GM21367 (cell line): ENCODE measurements around the gene MAPK4.

Experiments
- ATAC-seq: cut with Tn5 transposase; IDR thresholded peaks from one replicate; pipeline ENCODE4 v1.9.1; 2021; ENCODE audit not compliant: unreplicated experiment

Gene MAPK4

GRCh38 chr18:50717563-50717962 is 157.7 kb downstream of the MAPK4 start:
- ATAC-seq: no peak

- no peak for ATAC-seq
These were observed 159.8 kb downstream of the MAPK4 start for GRCh38 chr18:50719471-50720324.

- no peak for ATAC-seq
These were observed 160.4 kb downstream of the MAPK4 start for GRCh38 chr18:50720325-50720674.

DNA sequence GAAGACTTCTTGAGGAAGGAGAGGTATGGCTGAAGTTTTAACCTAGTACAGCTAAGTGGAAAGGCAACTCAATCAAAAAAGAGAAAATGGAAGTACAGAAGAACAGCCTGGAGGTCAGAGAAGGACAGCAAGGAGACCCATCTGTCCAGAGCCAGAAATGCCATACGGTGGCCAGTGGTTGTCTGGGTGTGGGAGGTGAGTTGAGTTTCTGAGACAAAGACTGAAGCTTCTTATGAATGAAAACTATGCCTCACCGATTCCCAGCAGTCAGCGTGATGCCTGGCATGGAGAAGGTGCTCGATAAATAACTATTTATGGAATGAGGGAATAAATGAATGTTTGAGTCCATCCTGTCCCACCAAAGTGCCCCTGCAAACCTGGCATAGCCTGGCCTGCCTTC is 161.1 kb downstream of the MAPK4 start:
- no peak for ATAC-seq

GRCh38 chr18:50721451-50722120 is 161.7 kb downstream of the MAPK4 start:
- no peak for ATAC-seq

GRCh38 chr18:50722311-50722710 is 162.4 kb downstream of the MAPK4 start:
- ATAC-seq: no peak

DNA sequence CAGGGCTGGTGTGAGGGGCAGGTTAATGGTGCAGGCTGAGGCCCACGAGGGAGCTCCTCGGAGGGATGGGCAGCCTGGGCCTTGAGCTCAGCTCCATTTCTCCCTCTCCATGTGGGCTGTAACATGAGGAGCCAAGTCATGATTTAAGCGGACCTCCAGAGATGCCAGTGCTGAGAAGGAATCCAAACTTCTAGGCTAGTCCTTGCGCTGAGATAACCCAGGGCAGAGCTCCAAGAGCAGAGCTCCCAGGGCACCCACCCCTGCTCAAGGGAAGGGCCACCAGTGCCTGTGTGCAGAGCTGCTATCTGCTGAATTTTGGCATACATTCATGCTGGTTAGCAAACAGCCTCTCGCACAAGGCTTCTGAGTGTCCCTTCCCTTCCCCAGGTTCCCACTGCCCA is 164.9 kb downstream of the MAPK4 start:
- no peak for ATAC-seq

DNA sequence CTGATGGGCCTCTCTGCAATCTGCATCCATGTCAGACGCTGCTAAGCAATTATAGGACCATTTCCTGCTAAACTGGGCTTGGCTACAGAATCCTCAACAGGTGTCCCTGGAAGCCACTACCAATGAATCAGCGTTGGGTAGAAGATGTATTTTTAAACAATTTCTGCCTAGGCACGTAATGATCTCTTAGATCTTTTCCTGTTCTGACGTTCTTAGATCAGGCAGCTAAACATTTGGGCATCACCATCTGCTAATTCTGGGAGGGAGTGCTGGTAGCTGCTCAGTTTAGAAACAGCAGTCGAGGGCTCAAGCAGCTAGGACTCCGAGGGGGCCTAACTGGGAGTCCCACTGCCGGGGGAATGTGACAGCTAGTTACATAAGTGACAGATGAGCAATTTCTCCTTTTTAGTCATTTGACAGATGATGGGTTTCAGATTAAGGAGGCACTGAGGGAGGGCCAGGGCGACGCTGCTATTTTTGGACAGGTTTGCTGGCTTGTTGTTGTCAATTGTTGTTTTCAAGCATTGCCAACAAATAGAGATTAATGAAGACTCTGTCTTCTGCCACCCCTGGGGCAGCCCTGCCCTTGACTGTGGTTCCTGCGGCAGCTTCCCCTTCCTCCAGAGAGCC is 167.2 kb downstream of the MAPK4 start:
- peak; percentile 78 for ATAC-seq

GRCh38 chr18:50727721-50728471 is 168.0 kb downstream of the MAPK4 start:
- no peak for ATAC-seq

- no peak for ATAC-seq
These were observed 169.5 kb downstream of the MAPK4 start for GRCh38 chr18:50729376-50729775.

DNA sequence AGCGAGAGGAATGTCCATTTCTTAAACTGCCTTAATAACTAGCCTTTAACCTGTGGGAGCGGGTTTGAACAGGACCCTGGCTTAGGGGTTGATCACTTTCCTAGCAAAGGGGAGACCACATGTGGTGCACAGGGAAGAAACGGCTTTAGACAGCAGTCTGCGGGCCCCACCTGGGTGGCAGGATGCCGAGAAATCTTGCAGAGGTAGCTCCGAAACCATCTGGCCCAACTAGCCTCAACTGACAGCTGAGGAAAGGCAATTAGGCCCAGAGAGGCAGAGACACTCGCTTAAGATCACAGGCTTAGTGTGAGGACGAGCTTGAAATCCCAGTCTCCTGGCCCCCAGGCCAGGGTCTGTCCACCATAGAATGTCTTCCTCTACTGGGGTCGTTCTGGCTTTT is 170.1 kb downstream of the MAPK4 start:
- no peak for ATAC-seq

- ATAC-seq: no peak
These were observed 174.5 kb downstream of the MAPK4 start for GRCh38 chr18:50734342-50734741.

DNA sequence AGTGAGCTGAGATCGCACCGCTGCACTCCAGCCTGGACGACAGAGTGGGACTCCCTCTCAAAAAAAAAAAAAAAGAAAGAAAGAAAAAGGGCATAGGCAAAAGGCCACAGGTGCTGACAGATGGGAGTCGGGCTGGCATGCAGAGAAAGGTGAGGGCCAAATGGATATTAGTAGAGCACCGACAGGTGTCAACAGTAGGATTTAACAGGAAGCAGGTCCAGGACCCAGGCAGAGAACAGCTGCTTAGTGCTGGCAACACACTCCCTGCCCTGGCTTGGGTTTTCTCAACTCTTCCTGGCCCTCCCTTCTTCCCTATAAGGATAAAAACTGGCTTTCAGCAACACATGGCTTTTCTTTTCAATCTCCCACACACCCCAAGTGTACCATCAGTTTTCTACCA is 175.0 kb downstream of the MAPK4 start:
- ATAC-seq: no peak

- no peak for ATAC-seq
These were observed 177.2 kb downstream of the MAPK4 start for GRCh38 chr18:50737127-50737526.

DNA sequence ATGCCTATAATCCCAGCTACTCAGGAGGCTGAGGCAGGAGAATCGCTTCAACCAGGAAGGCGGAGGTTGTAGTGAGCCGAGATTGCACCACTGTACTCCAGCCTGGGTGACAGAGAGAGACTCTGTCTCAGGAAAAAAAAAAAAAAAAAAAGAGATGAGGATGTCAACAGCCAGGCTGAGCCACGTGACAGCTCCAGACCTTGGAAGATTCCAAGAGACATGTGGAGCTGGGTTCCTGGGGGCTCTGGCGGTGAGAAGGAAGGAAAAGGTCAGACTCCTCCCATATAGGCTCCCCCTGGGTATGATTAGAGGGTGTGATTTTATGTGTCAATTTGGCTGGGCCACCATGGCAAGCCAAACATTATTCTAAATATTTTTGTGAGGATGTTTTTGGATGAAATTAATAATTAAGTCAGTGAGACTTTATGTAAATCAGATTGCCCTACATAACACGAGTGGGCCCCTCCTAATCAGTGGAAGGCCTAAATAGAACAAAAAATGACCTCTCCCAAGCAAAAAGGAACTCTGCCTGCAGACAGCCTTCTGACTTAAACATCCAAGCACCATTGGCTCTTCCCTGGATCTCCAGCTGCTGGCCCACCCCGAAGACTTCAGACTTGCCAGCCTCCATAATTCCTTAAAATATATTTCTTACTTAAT is 178.3 kb downstream of the MAPK4 start:
- ATAC-seq: no peak

DNA sequence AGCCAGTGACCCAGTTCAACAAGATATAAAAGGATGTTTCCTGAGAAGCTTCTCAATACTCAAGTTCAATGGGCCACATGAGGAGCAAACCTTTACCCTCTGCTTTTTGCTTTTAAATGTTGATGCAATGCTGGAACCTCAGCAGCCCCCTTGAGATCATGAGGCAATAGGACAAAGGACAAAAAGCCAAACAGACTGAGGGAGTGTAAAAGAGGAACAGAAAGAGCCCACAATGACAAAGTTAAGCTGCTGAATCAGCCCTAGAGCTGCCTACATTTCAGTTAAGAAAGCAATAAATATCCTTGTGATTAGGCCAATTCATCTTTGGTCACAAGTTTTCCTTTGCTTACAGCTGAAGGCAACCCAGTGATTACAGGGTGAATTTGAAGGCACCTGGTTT is 183.1 kb downstream of the MAPK4 start:
- no peak for ATAC-seq

DNA sequence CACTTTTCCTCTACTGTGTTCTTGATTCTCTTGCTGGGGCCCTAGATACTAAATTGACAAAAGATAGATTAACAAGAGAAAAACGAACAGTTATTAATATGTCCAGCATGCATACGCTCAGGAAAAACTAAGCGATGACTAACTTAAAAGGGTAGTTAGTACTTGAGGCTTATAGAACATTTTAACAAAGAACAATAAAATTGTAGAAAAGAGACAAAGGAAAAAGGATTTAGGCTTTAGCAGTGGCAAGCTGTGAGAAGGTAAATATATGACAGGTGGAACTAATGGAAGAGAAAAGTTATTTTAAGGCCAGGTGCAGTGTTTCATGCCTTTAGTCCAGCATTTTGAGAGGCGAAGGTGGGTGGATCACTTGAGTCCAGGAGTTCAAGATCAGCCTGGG is 184.4 kb downstream of the MAPK4 start:
- no peak for ATAC-seq

DNA sequence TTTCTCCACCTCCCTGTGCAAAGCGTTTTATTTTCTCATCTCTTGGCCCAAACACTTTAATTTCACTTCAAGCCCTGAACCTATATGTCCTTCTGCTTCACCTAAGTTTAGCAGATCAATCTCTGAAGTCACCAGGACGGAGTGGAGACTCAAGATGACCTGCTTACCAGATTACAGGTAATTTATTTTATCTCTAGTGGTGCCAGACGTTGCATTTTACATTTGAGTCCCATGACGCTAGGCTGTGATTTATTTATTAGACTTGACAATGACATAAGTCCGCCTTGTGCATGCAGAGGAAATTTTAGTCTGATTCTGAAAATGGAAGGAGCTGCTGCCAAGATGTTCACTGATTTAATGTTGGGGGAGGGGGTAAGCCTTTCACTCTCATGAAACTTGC is 186.1 kb downstream of the MAPK4 start:
- ATAC-seq: no peak

- no peak for ATAC-seq
These were observed 188.0 kb downstream of the MAPK4 start for GRCh38 chr18:50747849-50748242.

GRCh38 chr18:50748243-50749229 is 188.6 kb downstream of the MAPK4 start:
- ATAC-seq: no peak
